K562 (cell line): Measurements from ENCODE around the gene RPS8. TPM values are rescaled to one million over a fixed set of nuclear protein-coding genes. Genes with fewer than 3 reads are reported as not detected.

ENCODE experiments used
- ARID1B ChIP-seq: fragments of 450-650 bp; IDR thresholded peaks from 2 replicates; pipeline ENCODE4 v1.6.1; 2016; ENCODE audit warnings: antibody characterized with exemption, mild to moderate bottlenecking, inconsistent platforms
- ASH1L ChIP-seq: fragments of 450-650 bp; IDR thresholded peaks from 2 replicates; pipeline ENCODE4 v1.6.1; 2018; ENCODE audit warnings: borderline replicate concordance, mild to moderate bottlenecking, low read depth; ENCODE audit not compliant: partially characterized antibody
- BRF2 ChIP-seq: IDR thresholded peaks from 3 replicates; pipeline ENCODE4 v1.6.1; 2011; ENCODE audit warnings: borderline replicate concordance, mild to moderate bottlenecking; ENCODE audit not compliant: insufficient read length, insufficient read depth
- CCNT2 ChIP-seq: IDR thresholded peaks from 2 replicates; pipeline ENCODE4 v1.6.1; 2011; ENCODE audit warnings: borderline replicate concordance, low read depth, mild to moderate bottlenecking, moderate library complexity, mixed read lengths, low read length; ENCODE audit not compliant: insufficient read length; ENCODE audit errors: extremely low read depth
- CTBP1 ChIP-seq: fragments of 450-650 bp; IDR thresholded peaks from 2 replicates; pipeline ENCODE4 v1.6.1; 2016; ENCODE audit warnings: borderline replicate concordance
- DPF2 ChIP-seq: fragments of 450-650 bp; IDR thresholded peaks from 2 replicates; pipeline ENCODE4 v1.6.1; 2016
- ELF2 ChIP-seq: fragments of 250-450 bp; sonication (Bioruptor Pico); IDR thresholded peaks from 2 replicates; pipeline ENCODE4 v1.5.0; 2021; ENCODE audit warnings: mild to moderate bottlenecking
- FOSL1 ChIP-seq: fragments of 200-800 bp; sonication (Bioruptor generic); conservative IDR thresholded peaks from 2 replicates; pipeline ENCODE4 v1.6.1; 2016; ENCODE audit warnings: missing genetic modification characterization, missing compliant biosample characterization
- KHSRP ChIP-seq: fragments of 450-650 bp; IDR thresholded peaks from 2 replicates; pipeline ENCODE4 v1.6.1; 2017
- NKRF ChIP-seq: fragments of 450-650 bp; IDR thresholded peaks from 2 replicates; pipeline ENCODE4 v1.6.1; 2016; ENCODE audit warnings: borderline replicate concordance
- NONO ChIP-seq, 2 experiments: fragments of 200-400 bp in 1 of 2; fragments of 450-650 bp in 1 of 2; formaldehyde crosslinking in 1 of 2; IDR thresholded peaks; 2 replicates each; pipeline ENCODE4 v1.6.1; 2017; ENCODE audit warnings: low read depth in 2 of 2, mild to moderate bottlenecking in 2 of 2, moderate library complexity in 2 of 2, low read length in 1 of 2
- PCBP1 ChIP-seq: fragments of 200-400 bp; formaldehyde crosslinking; IDR thresholded peaks from 2 replicates; pipeline ENCODE4 v1.6.1; 2018; ENCODE audit warnings: mild to moderate bottlenecking, low read depth, low read length; ENCODE audit not compliant: poor library complexity, severe bottlenecking
- PHF21A ChIP-seq: fragments of 450-650 bp; IDR thresholded peaks from 2 replicates; pipeline ENCODE4 v1.6.1; 2017; ENCODE audit warnings: low read depth, borderline replicate concordance
- RAD51 ChIP-seq: fragments of 450-650 bp; IDR thresholded peaks from 2 replicates; pipeline ENCODE4 v1.7.1; 2016; ENCODE audit warnings: low read depth, mild to moderate bottlenecking, borderline replicate concordance
- SMARCB1 ChIP-seq: IDR thresholded peaks from 2 replicates; pipeline ENCODE4 v1.6.1; 2011; ENCODE audit warnings: improper control_type of control experiment, low read depth; ENCODE audit not compliant: insufficient read length
- WHSC1 ChIP-seq: IDR thresholded peaks from one replicate; pipeline ENCODE4 v1.6.1; 2012; ENCODE audit warnings: low read length, control low read depth, inconsistent platforms
- ZMIZ1 ChIP-seq, 2 experiments: fragments of 150-350 bp in 1 of 2; IDR thresholded peaks; 2 replicates each; pipeline ENCODE4 v1.6.1; 2012 to 2016; ENCODE audit warnings: low read depth in 2 of 2, low read length in 2 of 2, mild to moderate bottlenecking in 1 of 2, moderate library complexity in 1 of 2
- ZNF184 ChIP-seq: sonication (generic); formaldehyde crosslinking; IDR thresholded peaks from 2 replicates; pipeline ENCODE4 v1.5.0; 2020; ENCODE audit warnings: missing genetic modification reagents
- ZNF449 ChIP-seq: fragments of 250-450 bp; sonication (Bioruptor Pico); IDR thresholded peaks from 2 replicates; pipeline ENCODE4 v1.8.0; 2022; ENCODE audit warnings: moderate library complexity, mild to moderate bottlenecking, inconsistent platforms
- ZNF561 ChIP-seq: fragments of 450-650 bp; formaldehyde crosslinking; conservative IDR thresholded peaks from 2 replicates; pipeline ENCODE4 v1.4.0; 2020; ENCODE audit warnings: mild to moderate bottlenecking, moderate library complexity
- polyA plus RNA-seq, 8 experiments: library from polyadenylated mRNA; depleted of rRNA in 4 of 8; stranded (reverse) in 5 of 8; unstranded in 3 of 8; fragments of >200 nt; fragmentation: Nextera tagmentation in 2 of 8; fragmentation: Illumina TruSeq in 1 of 8; extraction: Ambion mirVana in 2 of 8; extraction: Trizol in 1 of 8; gene quantifications; 2 replicates each; pipeline versions ENCODE4 v1.2.1 to v1.2.3, GENCODE V29; 2011 to 2014; ENCODE audit warnings: inconsistent platforms in 1 of 8, missing spikeins in 1 of 8
- total RNA-seq, 7 experiments: library from RNA; depleted of rRNA in 6 of 7; stranded (reverse); fragments of >200 nt in 6 of 7; fragmentation: Illumina TruSeq in 2 of 7; extraction: Trizol in 2 of 7; gene quantifications; 2 replicates each; pipeline versions ENCODE4 v1.2.1 to v1.2.3, GENCODE V29; 2011 to 2021; ENCODE audit warnings: low replicate concordance in 1 of 7

Gene RPS8
- total and polyA plus RNA-seq, 9 of the 15 experiments (the other 6 are each of a cell fraction or from before 2014, with no cell fraction given), result 2,431 to 4,168 (median 3,109) TPM

GRCh38 chr1:44799770-44800584 is 24.6 kb downstream of the RPS8 start, which contains the start of gene PLK3 (continued):
- no peak for TF ChIP-seq ZMIZ1 (IDR thresholded peaks at IDR 0.05; ENCODE audit: low read depth in 2 of 2, low read length in 2 of 2)
- peak; percentile 62 for TF ChIP-seq SMARCB1
- peak; percentile 79 for TF ChIP-seq DPF2
- TF ChIP-seq CTBP1, result peak; percentile 97
- TF ChIP-seq BRF2, result no peak
- 0 out of 2 replicates have a peak, but pooled peaks have one; percentile 81 for TF ChIP-seq PHF21A
- TF ChIP-seq CCNT2, result peak; percentile 93
- no peak for TF ChIP-seq ZNF184 (CRISPR knock-in tag)
- peak; percentile 70 for TF ChIP-seq FOSL1 (tag)
- no peak for TF ChIP-seq ZNF449
- TF ChIP-seq WHSC1, result no peak
- TF ChIP-seq RAD51, result peak; percentile 61; the same call in 1 of the 2 replicates
- no peak for TF ChIP-seq ASH1L
- peak; percentile 87 to 97 for TF ChIP-seq NONO (IDR thresholded peaks at IDR 0.05; ENCODE audit: low read depth in 2 of 2, low read length in 1 of 2)
- TF ChIP-seq ZNF561 (CRISPR knock-in tag), result no peak
- TF ChIP-seq ARID1B, result peak; percentile 68
- peak; percentile 93 for TF ChIP-seq PCBP1
- TF ChIP-seq KHSRP, result no peak
- peak; percentile 99 for TF ChIP-seq NKRF
- TF ChIP-seq ELF2, result no peak
